Measurements from ENCODE around the gene RNF115. TPM values are rescaled to one million over a fixed set of nuclear protein-coding genes. Genes with fewer than 3 reads are reported as not detected.

The RNF115 gene
- total and polyA plus RNA-seq, 2 donors from 2014 or later = 12.3 to 18.0 TPM

DNA sequence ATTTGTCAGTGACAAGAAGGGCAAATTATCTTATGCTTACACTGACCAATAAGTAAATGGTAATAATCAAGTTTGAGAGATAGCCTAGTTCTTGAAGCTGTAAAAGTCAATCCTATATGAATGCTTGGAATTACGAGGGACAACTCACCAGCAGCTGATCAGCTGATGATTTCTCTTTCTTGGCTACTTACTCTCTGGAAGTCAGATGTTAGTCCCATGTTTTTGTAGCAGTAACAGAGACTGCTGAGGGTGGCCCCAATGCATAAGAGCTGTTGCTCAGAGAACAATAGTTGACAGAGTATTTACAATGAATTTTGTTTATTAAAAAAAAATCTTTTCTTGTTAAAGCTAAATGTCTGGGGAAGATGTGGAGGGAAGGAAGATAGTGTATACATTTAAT lies 65.3 kb downstream of the RNF115 start:
- H3K27me3 ChIP-seq (ENCODE audit: control insufficient read depth, insufficient read depth, low read length) = no peaks in the 10 kb centered on the region
- H3K9ac ChIP-seq (ENCODE audit: low read length in 3 of 3) = no peak overlapping the region
- no peak overlapping the region for H3K27ac ChIP-seq (ENCODE audit: low read depth in 2 of 2, low read length in 2 of 2)
- intact Hi-C loops (cut with DNase I) = no loop called here
- peaks cover 0 to 6% (median 0%) of the 10 kb centered on the region in 3 donors for H3K4me1 ChIP-seq (ENCODE audit: control insufficient read depth in 2 of 3, insufficient read depth in 2 of 3, low read depth in 1 of 3, low read length in 3 of 3)
- peaks cover 0 to 3% (median 0%) of the 10 kb centered on the region in 3 donors for H3K36me3 ChIP-seq (ENCODE audit: control insufficient read depth in 2 of 3, insufficient read depth in 3 of 3, low read length in 3 of 3)
- no peak overlapping the region for H3K4me3 ChIP-seq (ENCODE audit: low read length in 3 of 3)
- no peak for DNase-seq
- TF ChIP-seq, protein P1, sequence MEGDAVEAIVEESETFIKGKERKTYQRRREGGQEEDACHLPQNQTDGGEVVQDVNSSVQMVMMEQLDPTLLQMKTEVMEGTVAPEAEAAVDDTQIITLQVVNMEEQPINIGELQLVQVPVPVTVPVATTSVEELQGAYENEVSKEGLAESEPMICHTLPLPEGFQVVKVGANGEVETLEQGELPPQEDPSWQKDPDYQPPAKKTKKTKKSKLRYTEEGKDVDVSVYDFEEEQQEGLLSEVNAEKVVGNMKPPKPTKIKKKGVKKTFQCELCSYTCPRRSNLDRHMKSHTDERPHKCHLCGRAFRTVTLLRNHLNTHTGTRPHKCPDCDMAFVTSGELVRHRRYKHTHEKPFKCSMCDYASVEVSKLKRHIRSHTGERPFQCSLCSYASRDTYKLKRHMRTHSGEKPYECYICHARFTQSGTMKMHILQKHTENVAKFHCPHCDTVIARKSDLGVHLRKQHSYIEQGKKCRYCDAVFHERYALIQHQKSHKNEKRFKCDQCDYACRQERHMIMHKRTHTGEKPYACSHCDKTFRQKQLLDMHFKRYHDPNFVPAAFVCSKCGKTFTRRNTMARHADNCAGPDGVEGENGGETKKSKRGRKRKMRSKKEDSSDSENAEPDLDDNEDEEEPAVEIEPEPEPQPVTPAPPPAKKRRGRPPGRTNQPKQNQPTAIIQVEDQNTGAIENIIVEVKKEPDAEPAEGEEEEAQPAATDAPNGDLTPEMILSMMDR (IDR thresholded peaks at IDR 0.05; ENCODE audit: borderline replicate concordance, extremely low read depth, insufficient read depth) = no peak
- no peaks in the 10 kb centered on the region for H3K9me3 ChIP-seq (ENCODE audit: control insufficient read depth in 2 of 3, insufficient read depth in 1 of 3, low read length in 3 of 3)
- FAIRE-seq = no peak

DNA sequence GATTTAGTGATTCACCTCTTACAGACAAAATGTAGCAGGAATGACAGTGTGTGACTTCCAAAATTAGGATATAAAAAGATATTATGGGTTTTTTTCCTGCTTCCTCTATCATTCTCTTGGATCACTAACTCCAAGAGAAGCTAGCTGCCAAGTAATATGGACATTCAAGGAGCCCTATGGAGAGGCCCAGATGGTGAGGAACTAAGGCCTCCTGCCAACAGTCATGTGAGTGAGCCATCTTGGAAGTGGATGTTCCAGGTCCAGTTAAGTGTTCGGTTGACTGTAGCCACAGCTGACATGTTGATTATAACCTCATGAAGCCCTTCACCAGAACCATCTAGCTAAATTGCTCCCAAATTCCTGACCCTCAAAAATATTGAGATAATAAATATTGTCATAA lies 65.8 kb downstream of the RNF115 start:
- Histone ChIP-seq H3K27me3 (ENCODE audit: control insufficient read depth, insufficient read depth, low read length) (no peaks in the 10 kb centered on the region), H3K4me1 (ENCODE audit: control insufficient read depth in 2 of 3, insufficient read depth in 2 of 3, low read depth in 1 of 3, low read length in 3 of 3) (peaks cover 0 to 6% (median 0%) of the 10 kb centered on the region in 3 donors), H3K36me3 (ENCODE audit: control insufficient read depth in 2 of 3, insufficient read depth in 3 of 3, low read length in 3 of 3) (peaks cover 0 to 3% (median 0%) of the 10 kb centered on the region in 3 donors), H3K27ac (ENCODE audit: low read depth in 2 of 2, low read length in 2 of 2) (no peak overlapping the region), H3K9me3 (ENCODE audit: control insufficient read depth in 2 of 3, insufficient read depth in 1 of 3, low read length in 3 of 3) (no peaks in the 10 kb centered on the region), H3K4me3 (ENCODE audit: low read length in 3 of 3) (no peak overlapping the region), H3K9ac (ENCODE audit: low read length in 3 of 3) (no peak overlapping the region)
- FAIRE-seq (no peak), DNase-seq (no peak)
- intact Hi-C loops (cut with DNase I) = no loop called here
- TF ChIP-seq, protein P1 (IDR thresholded peaks at IDR 0.05; ENCODE audit: borderline replicate concordance, extremely low read depth, insufficient read depth) = no peak

DNA sequence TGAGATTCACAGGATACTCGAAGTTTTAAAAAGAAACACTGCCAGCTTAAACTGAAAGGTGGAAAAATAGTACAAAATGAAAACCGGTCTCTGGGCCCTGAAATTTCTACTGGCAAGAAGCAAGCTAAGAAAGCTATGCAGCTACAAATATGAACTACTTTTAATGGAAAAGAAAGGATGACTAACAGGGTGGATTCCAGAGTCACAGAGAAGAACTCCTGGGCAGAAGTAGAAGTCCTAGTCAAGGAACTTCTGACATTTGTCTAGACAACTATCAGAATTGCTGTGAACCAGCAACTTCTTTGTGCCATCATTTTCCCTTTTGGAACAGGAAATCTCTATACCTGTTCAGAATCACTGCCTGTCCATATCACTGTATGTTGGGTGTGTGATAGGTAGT lies 66.5 kb downstream of the RNF115 start:
- no peak overlapping the region for H3K9ac ChIP-seq (ENCODE audit: low read length in 3 of 3)
- H3K27me3 ChIP-seq (ENCODE audit: control insufficient read depth, insufficient read depth, low read length) = no peaks in the 10 kb centered on the region
- TF ChIP-seq, protein P1 (IDR thresholded peaks at IDR 0.05; ENCODE audit: borderline replicate concordance, extremely low read depth, insufficient read depth) = no peak
- DNase-seq (no peak), FAIRE-seq (no peak)
- H3K9me3 ChIP-seq (ENCODE audit: control insufficient read depth in 2 of 3, insufficient read depth in 1 of 3, low read length in 3 of 3) = no peaks in the 10 kb centered on the region
- H3K36me3 ChIP-seq (ENCODE audit: control insufficient read depth in 2 of 3, insufficient read depth in 3 of 3, low read length in 3 of 3) = peaks cover 0 to 3% (median 0%) of the 10 kb centered on the region in 3 donors
- H3K4me3 ChIP-seq (ENCODE audit: low read length in 3 of 3) = no peak overlapping the region
- intact Hi-C loops (cut with DNase I) = no loop called here
- H3K27ac ChIP-seq (ENCODE audit: low read depth in 2 of 2, low read length in 2 of 2) = no peak overlapping the region
- peaks cover 0 to 6% (median 0%) of the 10 kb centered on the region in 3 donors for H3K4me1 ChIP-seq (ENCODE audit: control insufficient read depth in 2 of 3, insufficient read depth in 2 of 3, low read depth in 1 of 3, low read length in 3 of 3)

DNA sequence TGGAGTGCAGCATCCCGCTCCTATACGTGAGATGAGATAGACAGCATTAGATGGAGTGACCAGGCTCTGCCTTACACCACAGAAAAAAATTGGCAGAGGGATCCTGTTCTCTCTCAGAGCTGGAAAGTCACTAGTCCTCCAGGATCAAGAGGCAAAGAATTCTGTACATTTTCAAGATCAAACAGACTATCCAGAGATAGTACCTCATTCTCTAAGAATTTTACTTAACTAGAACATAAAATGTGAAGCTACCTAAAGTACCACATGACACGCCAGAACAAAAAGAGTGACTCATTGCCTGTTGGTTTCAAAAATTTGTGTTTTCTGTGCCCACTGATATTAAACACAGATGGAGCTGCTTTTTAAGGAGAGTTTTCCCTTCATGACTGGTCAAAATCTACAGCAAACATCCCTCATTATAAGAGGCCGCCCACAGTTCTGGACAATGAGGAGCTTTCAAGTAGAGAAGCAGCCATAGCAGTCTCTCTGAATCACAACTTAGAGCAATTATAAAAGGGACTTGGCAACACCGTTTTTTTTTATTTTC lies 72.3 kb downstream of the RNF115 start:
- TF ChIP-seq, protein P1 (IDR thresholded peaks at IDR 0.05; ENCODE audit: borderline replicate concordance, extremely low read depth, insufficient read depth) = no peak
- Histone ChIP-seq H3K36me3 (ENCODE audit: control insufficient read depth in 2 of 3, insufficient read depth in 3 of 3, low read length in 3 of 3) (peaks cover 5 to 23% (median 14%) of the 10 kb centered on the region in 3 donors), H3K4me3 (ENCODE audit: low read length in 3 of 3) (no peak overlapping the region), H3K27ac (ENCODE audit: low read depth in 2 of 2, low read length in 2 of 2) (no peak overlapping the region), H3K27me3 (ENCODE audit: control insufficient read depth, insufficient read depth, low read length) (no peaks in the 10 kb centered on the region), H3K4me1 (ENCODE audit: control insufficient read depth in 2 of 3, insufficient read depth in 2 of 3, low read depth in 1 of 3, low read length in 3 of 3) (no peaks in the 10 kb centered on the region), H3K9me3 (ENCODE audit: control insufficient read depth in 2 of 3, insufficient read depth in 1 of 3, low read length in 3 of 3) (no peaks in the 10 kb centered on the region), H3K9ac (ENCODE audit: low read length in 3 of 3) (no peak overlapping the region)
- no peak for DNase-seq
- intact Hi-C loops (cut with DNase I) = no loop called here
- FAIRE-seq = no peak
